NCI-H1092 treated with DMSO at 0.1 percent for 48 hours (cell line): ENCODE data around the gene RPL6.
"Not testable (repeated sequence)": the region's sequence is repeated elsewhere in the genome, so short reads cannot be mapped to it uniquely, and the experiment has no call there.

Experiments
- DNase-seq: peaks from one replicate; lab custom pipeline; 2025; lab: John Stamatoyannopoulos, UW

RPL6 gene

DNA sequence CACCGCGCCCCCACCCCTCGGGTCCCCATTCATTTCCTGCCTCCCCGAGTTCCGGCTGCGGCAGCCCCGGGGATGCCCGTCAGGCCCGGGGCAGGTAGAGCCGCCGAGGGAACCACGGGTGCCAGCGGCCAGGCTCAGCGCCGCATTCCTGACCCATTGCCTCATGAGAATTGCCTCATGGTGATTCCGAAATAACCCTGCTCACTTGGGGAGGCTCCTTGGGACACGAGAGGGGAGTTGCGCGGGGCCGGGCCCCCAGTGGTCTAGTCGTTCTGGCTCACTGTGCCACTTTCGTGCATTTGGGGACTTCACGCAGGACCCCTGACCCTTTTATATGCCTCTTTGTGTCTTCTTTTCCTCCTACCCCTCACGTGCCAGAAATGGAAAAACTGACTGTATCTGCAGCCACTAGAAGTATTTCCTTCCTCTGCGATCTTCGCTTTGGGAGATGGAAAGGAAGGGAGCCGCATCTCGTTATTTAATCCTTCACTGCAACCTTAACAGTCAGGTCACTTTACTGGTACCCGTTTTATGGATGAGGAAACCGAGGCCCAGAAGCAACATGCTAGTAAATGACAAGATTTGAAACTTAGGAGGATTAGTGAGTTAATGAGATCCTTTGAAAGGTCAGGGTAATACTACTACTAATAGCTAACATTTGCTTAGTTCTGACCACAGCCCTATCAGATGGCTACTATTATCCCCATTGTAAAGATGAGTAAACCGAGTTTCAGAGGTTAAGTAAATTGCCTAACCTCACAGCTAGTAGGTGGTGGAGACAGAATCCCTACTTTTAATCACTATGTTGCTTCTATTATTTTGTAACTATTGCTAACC lies 10.1 kb upstream of the RPL6 start:
- no peak for DNase-seq

DNA sequence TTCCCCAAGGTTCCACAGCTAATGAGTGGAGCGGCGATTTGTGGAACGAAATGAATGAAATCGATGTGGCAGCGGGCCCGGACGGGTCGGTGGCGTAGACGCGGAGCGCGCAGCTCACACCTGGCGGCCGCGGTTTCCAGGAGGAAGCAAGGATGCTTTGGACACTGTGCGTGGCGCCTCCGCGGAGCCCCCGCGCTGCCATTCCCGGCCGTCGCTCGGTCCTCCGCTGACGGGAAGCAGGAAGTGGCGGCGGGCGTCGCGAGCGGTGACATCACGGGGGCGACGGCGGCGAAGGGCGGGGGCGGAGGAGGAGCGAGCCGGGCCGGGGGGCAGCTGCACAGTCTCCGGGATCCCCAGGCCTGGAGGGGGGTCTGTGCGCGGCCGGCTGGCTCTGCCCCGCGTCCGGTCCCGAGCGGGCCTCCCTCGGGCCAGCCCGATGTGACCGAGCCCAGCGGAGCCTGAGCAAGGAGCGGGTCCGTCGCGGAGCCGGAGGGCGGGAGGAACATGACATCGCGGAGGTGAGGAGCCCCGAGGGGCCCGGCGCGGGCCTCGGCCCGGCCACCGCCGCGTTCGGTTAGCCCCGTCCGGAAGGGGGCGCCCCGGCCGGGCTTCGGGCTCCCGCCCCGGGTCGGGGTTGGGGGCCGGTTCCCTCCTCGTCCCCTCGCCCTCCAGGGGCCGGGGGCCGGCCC lies 9.3 kb upstream of the RPL6 start, which contains the start of gene PTPN11:
TSS of gene PTPN11 (plus strand) at position 340 of the 689 bp plus-strand sequence. CDS start at position 505, 165 bp downstream.
- DNase-seq, result peak; percentile 72

DNA sequence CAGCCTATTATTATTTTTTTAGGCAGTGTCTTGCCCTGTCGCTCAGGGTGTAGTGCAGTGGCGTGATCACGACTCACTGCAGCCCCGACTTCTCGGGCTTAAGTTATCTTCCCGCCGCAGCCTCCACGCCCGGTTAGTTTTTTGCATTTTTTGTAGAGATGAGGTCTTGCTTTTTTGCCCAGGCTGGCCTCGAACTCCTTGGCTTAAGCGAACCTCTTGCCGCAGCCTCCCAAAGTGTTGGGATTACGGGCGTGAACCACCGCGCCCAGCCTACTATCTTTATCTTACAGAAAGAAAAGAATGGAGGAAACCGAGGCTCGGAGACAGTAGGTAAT lies 8.8 kb upstream of the RPL6 start:
- DNase-seq, result no peak

DNA sequence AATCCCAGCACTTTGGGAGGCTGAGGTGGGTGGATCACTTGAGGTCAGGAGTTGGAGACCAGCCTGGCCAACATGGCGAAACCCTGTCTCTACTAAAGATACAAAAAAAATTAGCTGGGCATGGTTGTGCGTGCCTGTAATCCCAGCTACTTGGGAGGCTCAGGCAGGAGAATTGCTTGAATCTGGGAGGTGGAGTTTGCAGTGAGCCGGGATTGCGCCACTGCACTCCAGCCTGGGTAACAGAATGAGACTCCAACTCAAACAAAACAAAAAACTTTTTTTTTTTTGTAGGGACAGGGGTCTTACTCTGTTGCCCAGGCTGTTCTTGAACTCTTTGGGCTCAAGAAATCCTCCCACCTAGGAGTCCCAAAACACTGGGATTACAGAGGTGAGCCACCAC lies 6.1 kb upstream of the RPL6 start:
- DNase-seq, result not testable (repeated sequence)

DNA sequence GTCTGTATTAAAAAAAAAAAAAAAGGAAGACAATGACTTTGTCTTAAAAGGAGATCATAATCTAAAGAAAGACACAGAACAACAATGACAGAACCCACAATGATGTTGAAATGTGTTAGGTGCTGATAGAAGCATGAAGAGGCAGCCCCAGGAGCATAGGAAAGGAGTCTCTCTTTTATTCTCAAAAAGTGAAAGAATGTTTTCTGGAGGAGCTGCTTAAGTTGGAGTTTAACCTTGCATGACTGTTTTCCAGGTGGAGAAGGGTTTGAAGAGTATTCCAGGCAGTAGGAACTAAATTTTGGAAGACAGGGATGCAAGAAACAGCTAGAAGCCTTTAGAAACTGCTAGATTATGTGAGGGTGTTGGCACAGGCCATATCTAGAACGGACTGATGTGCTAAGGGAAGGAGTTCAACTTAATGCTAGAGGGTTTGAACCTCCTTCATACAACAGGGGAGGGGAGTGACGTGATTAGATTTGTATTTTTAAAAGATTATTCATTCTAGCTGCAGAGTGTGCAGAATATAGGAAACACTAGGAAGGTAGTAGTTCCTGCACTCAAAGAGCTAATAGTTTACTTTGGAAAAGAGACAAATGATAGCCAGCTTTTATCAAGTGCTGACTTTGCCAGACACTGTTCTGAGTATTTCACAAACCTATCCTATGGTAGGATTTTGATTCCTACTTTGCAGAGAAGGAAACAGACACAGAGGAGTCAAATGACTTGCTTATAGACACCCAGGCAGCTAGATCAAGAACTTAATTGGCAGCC lies 4.6 kb upstream of the RPL6 start:
- no peak for DNase-seq

DNA sequence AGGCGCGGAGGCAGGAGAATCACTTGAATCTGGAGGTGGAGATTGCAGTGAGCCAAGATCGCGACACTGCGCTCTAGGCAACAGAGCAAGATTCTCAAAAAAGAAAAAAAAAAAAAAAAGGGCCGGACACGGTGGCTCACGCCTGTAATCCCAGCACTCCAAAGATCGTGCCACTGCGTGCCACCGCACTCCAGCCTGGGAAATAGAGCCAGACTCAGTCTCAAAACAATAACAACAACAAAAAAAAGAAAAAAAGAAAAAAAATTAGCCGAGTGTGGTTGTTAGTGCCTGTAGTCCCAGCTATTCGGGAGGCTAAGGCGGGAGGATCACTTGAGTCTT lies 470 bp upstream of the RPL6 start:
- DNase-seq, result no peak

DNA sequence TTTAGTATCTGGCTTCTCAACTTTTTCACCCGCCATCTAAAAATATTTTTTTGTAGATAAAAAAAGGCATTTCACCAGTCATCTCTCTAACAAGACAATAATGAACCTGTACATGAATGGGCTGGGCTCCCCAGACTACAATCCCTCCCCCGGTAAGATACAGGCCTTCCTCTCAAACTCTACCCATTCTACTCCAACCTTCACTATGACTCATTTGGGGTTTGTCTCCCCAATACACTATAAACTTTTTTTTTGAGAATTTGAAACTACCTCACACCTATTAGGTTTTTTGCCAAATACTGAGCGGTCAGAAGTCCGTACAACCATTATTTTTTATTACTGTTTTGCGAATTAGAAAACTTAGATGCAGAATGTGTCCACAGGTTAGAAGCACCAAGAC lies 784 bp downstream of the RPL6 start:
- no peak for DNase-seq

DNA sequence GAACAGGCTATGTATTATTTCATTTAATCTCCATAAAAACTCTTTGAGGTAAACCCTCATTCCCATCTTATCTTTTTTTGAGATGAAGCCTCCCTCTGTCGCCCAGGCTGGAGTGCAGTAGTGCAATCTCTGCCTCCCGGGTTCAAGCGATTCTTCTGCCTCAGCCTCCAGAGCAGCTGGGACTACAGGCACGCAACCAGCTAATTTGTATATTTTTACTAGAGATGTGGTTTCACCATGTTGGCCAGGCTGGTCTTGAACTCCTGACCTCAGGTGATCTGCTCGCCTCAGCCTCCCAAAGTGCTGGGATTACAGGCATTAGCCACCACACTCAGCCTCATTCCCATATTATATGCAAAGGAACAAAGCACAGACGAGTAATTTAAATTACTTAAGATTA lies 1.7 kb downstream of the RPL6 start:
- DNase-seq, result not testable (repeated sequence)

DNA sequence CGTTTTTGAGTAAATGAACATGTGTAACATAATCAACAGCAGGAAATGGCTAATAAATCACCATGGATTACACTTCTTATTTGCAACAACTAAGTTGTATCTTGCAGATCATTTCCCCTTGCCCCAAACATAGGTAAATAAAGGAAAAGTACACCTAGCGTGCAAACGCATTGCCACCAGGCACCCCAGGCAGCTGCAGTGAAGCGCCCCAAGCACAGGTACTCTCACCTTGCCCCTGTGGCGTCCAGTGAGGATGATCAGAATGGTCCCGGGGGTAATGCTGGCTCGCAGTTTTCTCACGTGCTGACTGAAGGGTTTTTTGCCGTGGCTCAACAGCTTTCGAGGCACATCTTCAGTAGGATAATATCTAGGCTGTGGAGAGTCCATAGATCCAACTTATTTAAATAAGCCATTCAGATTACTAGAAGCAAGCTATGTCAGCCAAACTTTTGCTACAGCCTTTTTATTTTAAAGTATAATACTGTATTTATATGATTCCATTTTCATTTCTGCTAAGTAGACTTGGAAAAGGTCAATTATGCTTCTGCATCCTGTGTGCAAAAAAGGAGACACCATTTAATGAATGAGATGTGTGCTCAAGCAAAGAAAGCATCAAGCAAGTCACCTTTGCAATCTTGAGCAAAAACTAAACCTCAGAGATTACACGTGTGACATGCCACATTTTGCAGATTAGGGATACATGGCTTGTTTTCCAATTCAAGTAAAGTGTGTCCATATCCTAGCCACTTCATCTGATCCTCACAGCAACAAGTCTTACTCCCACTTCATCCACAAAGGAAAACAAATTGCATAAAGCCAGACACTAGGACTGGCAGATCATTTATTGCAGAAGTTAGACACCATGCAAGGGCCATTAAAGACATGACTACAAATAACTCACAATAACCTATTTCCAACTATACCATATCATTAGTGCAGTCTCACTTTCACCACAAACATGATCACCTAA lies 2.6 kb downstream of the RPL6 start:
- DNase-seq, result no peak

DNA sequence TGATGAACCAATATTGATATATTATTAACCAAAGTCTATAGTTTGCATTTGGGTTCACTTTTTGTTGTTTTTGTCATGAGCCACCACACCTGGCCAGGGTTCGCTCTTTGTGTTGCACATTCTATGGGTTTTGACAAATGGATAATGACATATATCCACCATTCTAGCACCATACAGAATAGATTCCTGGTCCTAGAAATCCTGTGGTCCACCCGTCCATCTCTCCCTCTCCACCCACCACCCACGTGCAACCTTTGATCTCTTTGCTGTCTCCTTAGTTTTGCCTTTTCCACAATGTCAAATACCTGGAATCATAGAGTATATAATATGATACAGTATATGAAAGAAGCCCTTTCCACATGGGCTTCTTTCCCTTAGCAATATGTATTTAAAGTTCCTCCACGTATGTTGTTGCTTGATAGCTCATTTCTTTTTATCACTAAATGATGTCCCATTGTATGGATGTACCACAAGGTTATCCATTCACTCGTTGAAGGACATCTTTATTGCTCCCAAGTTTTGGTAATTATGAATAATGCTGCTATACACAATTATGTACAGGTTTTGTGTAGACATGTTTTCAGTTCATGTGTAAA lies 7.4 kb downstream of the RPL6 start:
- DNase-seq, result no peak

DNA sequence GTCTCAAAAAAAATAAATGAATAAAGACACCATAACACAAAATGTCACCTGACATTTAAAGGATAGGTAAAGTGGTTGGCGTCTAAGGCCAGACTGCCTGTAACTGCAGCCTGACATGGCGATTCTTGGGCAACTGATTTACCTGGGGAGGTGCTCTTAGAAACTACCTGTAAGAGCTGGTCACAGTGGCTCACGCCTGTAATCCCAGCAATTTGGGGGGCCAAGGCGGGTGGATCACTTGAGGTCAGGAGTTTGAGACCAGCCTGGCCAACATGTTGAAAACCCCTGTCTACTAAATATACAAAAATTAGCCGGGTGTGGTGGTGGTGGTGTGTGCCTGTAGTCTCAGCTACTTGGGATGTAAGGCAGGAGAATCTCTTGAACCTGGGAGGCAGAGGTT lies 8.4 kb downstream of the RPL6 start:
- DNase-seq, result no peak

DNA sequence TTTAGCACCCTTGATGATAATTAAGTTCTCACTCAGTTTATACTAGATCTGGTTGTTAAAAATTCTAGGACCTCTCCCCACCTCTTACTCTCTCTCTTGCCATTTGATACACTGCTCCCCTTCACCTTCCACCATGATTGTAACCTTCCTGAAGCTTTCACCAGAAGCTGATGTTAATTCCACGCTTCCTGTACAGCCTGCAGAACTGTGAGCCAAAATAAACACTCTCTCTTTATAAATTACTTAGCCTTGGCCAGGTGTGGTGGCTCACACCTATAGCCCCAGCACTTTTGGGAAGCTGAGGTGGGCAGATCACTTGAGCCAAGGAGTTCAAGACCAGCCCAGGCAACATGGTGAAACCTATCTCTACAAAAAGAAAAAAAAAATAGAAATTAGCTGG lies 16.1 kb downstream of the RPL6 start:
- no peak for DNase-seq

DNA sequence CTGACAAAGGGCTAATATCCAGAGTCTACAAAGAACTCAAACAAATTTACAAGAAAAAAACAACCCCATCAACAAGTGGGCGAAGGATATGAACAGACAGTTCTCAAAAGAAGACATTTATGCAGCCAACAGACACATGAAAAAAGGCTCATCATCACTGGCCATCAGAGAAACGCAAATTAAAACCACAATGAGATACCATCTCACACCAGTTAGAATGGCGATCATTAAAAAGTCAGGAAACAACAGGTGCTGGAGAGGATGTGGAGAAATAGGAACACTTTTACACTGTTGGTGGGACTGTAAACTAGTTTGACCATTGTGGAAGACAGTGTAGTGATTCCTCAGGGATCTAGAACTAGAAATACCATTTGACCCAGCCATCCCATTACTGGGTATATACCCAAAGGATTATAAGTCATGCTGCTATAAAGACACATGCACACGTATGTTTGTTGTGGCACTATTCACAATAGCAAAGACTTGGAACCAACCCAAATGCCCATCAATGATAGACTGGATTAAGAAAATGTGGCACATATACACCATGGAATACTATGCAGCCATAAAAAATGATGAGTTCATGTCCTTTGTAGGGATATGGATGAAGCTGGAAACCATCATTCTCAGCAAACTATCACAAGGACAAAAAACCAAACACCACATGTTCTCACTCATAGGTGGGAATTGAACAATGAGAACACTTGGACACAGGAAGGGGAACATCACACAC lies 19.3 kb downstream of the RPL6 start:
- not testable (repeated sequence) for DNase-seq

DNA sequence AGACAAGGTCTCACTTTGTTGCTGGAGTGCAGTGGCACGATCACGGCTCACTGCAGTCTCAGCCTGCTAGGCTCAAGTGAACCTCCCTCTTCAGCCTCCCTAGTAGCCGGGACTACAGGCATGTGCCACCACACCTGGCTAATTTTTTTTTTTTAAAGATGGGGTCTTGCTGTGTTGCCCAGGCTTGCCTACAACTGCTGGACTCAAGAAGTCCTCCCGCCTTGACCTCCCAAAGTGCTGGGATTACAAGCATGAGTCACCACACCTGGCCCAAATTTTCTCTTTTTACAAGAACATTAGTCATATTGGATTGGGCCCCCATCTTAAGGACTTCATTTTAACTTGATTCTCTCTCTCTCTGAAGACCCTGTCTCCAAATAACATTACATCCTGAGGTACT lies 20.2 kb downstream of the RPL6 start:
- DNase-seq, result no peak

DNA sequence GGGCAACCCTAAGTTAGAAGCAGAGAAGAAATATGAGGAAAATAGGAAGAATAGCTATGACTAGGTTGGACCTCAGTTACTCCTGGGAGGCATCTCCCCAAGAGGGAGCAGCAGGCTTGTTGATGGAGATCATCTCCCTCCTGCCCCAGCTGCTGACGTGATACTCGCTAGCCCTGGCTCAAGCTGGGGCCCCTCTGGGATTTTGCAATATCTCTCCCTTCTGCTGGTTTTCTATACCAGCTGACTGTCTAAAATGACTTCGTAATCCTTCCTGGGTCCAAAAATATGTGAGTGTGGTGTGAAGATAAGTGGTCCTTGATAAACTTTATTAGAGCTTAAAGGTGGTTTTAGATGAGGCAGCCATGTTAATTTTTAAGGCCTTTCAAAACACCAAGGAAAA lies 22.7 kb downstream of the RPL6 start:
- DNase-seq, result no peak

DNA sequence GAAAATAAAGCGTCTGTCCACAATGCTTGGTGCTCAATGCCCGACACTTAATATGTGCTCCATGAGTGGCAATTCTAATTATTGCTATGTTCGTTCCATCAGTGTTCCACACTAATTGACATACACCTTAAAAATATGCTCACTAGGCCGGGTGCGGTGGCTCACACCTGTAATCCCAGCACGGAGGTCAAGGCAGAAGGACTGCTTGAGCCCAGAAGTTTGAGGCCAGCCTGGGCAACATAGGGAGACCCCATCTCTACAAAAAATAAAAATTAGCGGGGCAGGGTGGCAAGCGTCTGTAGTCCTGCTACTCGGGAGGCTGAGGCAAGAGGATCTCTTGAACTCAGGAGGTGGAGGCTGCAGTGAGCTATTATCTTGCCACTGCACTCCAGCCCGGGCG lies 26.5 kb downstream of the RPL6 start:
- DNase-seq, result no peak

DNA sequence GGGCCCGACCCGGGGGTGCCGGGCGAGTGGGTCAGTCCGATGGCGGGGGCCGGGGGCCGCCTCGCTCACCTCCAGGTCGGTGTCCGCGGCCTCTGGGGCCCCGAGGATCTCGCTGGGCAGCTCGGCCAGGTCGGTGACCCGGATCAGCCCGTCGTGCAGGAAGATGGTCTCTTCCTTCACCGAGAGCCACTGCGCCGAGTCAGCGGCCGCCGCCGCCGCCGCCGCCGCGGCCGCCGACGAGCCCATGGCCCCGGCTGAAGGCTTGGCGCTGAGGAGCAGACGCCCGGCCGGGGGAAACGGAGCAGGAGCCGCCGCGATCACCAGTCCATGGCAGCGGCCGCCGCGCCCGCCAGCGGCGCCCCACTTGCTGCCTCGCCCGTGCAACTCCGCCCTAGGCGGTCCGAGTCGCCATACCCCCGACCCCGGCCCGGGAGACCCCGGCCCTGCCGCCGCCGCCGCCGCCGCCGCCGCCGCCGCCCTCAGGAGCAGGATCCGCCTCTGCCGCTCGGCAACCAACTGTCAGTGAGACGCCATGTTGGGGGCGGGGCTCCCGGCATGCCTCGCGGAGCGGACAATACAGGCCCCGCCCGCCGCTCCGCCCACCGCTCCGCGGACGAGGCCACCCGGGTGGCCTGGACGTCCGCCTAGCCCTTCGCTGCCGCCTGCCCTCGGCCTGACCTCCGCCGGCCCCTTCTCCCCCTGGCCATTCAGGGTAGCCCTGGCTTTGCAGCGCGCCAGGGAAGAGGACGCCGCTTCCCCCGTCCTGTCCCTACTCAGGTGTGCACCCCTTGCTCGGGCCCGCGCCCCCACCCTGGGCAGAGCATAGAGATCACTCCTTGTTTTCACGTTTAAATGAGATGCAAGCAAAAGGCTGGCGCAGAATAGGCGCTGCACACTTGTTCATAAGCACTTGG lies 27.3 kb downstream of the RPL6 start, which contains the start of gene HECTD4:
TSS of gene HECTD4 (minus strand) at position 549 of the 914 bp plus-strand sequence. CDS start at position 246, 303 bp downstream.
- peak; percentile 82 for DNase-seq

DNA sequence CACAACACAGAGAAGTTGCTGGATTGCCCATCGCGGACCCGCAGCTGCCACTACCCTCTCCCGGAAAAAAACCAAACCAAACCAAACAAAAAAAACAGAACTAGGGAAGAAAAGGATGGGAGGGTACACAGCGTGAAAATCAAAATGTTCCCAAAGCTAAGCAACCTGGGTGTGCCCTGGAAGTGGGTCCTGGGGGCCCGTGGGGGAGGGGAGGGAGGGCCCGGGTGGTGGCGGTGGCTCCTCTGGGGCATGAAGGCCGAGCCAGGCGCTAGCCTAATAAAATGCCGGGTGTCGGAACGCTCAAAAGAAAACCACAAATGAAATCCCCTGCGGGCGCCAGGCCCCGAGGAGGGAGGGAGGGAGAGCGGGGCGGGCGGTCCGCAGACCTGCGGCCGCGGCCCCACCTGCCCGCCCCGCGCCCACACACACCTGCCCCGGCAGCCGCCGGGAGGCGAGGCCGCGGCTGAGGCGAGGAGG lies 28.0 kb downstream of the RPL6 start:
- peak; percentile 29 for DNase-seq
